OCI-LY3 (cell line): ENCODE results near the gene NID1.

ENCODE experiments used
- EZH2phosphoT487 ChIP-seq: fragments of 200-600 bp; shearing (Covaris generic); IDR thresholded peaks from 2 replicates; pipeline ENCODE4 v1.6.1; 2018; ENCODE audit warnings: antibody characterized with exemption, mixed run types, low read depth
- TF ChIP-seq, protein P1 (sequence below): fragments of 200-600, 300-600 bp; sonication (generic); IDR thresholded peaks from 2 replicates; pipeline ENCODE4 v1.5.1; 2014; ENCODE audit warnings: antibody characterized with exemption, low read length, low read depth

DNA sequence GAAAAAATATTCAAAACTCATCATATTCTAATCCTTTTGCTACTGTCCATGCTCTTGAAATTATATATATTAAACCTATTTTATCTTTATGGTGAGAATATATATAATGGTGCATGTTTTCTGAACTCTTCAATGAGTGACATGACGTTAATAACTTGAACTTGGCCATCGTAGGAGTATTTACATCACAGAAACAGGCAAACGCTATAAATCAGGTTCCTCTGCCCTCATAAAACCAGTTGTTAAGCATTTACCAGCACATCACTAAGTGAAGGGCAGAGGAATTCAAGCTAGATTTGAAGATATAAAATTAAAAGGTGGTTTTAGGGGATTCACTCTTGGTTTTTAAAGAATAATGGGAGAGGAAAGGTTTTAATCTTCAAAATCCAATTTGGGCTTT is 20.5 kb downstream of the NID1 start:
- TF ChIP-seq, protein P1, sequence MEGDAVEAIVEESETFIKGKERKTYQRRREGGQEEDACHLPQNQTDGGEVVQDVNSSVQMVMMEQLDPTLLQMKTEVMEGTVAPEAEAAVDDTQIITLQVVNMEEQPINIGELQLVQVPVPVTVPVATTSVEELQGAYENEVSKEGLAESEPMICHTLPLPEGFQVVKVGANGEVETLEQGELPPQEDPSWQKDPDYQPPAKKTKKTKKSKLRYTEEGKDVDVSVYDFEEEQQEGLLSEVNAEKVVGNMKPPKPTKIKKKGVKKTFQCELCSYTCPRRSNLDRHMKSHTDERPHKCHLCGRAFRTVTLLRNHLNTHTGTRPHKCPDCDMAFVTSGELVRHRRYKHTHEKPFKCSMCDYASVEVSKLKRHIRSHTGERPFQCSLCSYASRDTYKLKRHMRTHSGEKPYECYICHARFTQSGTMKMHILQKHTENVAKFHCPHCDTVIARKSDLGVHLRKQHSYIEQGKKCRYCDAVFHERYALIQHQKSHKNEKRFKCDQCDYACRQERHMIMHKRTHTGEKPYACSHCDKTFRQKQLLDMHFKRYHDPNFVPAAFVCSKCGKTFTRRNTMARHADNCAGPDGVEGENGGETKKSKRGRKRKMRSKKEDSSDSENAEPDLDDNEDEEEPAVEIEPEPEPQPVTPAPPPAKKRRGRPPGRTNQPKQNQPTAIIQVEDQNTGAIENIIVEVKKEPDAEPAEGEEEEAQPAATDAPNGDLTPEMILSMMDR, result no peak
- TF ChIP-seq EZH2phosphoT487, result no peak
